HG02678 (cell line): ENCODE measurements around the gene ZNF24.
A peak's percentile ranks its signal among the peaks of the same experiment; 100 is the strongest.

Experiments
- ATAC-seq: cut with Tn5 transposase; IDR thresholded peaks from one replicate; pipeline ENCODE4 v1.9.1; 2021; ENCODE audit warnings: mild to moderate bottlenecking, moderate library complexity; ENCODE audit not compliant: unreplicated experiment

Gene ZNF24

GRCh38 chr18:35361570-35362321 lies 17.5 kb upstream of the ZNF24 start:
- no peak for ATAC-seq

GRCh38 chr18:35355140-35355618 lies 11.0 kb upstream of the ZNF24 start:
- peak; percentile 99 for ATAC-seq

DNA sequence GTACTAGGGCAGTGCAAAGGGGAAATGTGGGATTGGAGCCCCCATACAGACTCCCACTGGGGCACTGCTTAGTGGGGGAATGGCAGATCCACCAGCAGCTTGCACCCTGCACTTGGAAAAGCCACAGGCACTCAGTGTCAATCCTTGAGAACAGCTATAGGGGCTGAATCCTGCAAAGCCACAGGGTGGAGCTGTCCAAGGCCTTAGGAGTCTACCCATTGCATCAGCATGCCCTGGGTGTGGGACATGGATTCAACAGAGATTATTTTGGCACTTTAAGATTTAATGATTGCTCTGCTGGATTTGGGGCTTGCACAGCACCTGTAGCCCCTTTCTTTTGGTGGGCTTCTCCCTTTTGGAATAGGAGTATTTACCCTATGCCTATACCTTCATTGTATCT lies 8.6 kb upstream of the ZNF24 start:
- ATAC-seq: no peak

DNA sequence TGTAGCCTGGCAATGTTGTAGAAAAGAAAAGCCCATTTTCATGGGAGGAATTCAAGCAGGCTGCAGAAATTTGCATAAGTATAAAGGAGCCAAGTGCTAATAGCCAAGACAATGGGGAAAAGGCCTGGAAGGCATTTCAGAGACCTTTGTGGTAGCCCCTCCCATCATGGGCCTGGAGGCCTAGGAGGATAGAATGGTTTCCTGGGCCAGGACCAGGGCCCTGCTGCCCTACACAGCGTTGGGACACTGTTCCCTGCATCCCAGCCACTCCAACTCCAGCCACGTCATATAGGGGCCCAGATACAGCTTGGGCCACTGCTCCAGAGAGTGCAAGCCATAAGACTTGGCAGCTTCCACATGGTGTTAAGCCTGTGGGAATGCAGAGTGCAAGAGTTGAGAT lies 8.1 kb upstream of the ZNF24 start:
- no peak for ATAC-seq

DNA sequence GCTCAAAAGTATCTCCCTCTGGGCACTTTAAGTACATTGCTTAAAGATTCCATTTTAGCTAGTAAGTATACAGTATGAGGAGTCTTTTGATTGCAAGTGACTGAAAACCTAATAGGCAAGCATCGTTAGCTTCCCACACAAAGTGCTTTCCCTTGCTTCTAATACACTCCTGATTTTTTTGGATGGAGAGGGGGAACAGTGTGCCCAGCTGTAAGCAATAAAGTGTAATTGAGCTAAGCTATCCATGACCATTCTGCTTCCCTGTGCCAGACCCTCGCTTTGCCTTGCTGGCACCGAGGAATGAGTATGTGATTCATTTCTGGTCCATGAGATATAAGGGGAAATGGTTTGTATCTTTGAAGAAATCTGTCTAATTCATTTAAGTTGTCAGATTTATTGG lies 3.8 kb upstream of the ZNF24 start:
- no peak for ATAC-seq

- no peak for ATAC-seq
Measured at GRCh38 chr18:35345950-35346349, 1.7 kb upstream of the ZNF24 start.

DNA sequence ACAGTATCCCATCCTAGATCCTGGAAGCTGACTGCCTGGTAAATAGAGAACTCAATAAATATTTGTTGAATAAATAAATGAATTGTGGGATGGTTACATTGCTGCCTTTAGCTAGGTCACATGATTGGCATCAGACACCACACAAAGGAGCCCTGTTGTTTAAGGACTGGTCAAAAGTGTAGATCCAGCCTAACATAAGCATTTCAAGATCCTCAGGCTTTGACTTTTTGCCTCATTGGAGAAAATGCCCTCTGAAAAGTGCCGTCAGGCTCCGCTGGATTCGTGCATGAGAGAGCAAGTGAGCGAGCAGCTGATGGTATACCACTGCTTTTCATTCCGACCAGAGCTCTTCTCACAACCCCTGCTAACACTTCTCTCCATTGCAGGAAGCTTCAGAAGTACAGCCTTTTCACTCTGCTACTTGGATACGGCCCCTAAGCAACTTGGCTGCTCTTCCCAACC lies 1.3 kb upstream of the ZNF24 start:
- peak; percentile 28 for ATAC-seq

GRCh38 chr18:35344736-35345459 lies 678 bp upstream of the ZNF24 start:
- ATAC-seq: no peak

DNA sequence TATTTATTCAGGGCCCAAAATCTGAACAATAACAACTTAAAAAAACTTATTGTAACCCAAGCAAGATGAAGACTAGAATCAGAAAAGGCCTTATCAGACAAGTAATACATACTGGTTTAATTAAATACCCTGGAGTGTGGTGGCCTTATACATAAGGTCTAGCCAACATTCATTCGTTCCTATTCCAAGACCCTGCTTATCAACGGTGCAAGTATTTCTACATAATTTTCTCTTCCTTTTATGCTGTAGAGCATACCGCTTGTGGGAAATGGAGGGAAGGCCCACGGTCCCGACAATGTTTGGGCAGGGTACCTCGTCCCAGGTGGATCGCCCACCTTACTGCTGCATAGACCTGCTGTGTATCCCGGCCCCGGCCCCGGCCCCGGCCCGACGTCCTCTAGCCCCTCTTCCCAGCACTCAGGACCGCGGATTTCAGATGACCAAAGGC lies 708 bp downstream of the ZNF24 start:
- ATAC-seq: no peak

GRCh38 chr18:35337286-35337685 lies 6.9 kb downstream of the ZNF24 start:
- no peak for ATAC-seq

GRCh38 chr18:35335866-35336265 lies 8.4 kb downstream of the ZNF24 start:
- no peak for ATAC-seq

GRCh38 chr18:35334821-35335220 lies 9.4 kb downstream of the ZNF24 start:
- no peak for ATAC-seq

- no peak for ATAC-seq
Measured at GRCh38 chr18:35334212-35334611, 10.0 kb downstream of the ZNF24 start.

DNA sequence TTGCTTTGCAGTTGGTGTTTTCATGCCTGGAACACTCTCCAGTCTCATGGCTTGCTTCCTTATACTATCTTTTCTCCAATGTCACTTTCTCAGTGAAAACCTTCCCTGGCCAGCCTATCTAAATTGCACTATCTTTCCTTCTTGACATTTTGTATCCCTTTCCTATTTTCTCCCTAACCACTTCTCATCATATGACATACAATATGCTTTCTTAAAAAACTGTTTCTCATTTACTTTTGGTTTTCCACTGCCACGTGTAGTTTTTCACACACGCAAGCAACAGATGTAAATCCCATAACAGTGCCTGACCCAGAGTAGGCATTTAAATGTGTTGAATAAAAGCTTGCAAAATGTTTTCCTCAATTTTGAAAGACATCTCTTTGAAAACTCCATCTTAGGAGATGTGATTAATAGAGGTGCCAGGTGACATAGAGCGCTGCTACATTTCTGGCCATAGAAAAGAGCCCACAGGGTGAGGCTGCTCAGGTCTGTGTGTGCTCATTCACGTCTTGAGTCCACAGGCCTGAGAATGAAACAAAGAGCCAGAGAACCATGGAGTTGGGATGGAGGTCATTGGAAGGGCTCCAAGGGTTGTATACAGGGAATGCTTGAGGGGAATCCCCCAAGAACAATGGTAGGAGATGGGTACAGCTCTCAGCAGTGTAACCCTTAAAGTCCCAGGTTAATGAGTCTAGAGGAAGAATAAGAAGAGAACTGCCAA lies 12.7 kb downstream of the ZNF24 start:
- ATAC-seq: no peak

DNA sequence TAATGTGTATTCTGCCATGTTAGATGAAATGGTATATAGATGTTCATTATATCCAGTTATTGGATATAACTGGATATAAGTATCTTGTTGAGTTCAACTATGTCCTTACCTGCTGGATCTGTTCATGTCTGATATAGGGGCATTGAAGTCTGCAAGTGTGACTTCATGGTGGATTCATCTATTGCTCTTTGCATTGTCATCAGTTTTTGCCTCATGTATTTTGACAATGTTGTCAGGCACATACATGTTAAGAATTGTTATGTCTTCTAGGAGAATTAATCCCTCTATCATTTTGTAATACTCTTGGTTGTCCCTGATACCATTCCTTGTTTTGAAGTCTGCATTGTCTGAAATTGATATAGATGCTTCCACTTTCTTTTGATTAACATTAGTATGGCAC lies 15.4 kb downstream of the ZNF24 start:
- no peak for ATAC-seq

- ATAC-seq: no peak
Measured at GRCh38 chr18:35326695-35327387, 17.4 kb downstream of the ZNF24 start.

- no peak for ATAC-seq
Measured at GRCh38 chr18:35324926-35325655, 19.1 kb downstream of the ZNF24 start.

DNA sequence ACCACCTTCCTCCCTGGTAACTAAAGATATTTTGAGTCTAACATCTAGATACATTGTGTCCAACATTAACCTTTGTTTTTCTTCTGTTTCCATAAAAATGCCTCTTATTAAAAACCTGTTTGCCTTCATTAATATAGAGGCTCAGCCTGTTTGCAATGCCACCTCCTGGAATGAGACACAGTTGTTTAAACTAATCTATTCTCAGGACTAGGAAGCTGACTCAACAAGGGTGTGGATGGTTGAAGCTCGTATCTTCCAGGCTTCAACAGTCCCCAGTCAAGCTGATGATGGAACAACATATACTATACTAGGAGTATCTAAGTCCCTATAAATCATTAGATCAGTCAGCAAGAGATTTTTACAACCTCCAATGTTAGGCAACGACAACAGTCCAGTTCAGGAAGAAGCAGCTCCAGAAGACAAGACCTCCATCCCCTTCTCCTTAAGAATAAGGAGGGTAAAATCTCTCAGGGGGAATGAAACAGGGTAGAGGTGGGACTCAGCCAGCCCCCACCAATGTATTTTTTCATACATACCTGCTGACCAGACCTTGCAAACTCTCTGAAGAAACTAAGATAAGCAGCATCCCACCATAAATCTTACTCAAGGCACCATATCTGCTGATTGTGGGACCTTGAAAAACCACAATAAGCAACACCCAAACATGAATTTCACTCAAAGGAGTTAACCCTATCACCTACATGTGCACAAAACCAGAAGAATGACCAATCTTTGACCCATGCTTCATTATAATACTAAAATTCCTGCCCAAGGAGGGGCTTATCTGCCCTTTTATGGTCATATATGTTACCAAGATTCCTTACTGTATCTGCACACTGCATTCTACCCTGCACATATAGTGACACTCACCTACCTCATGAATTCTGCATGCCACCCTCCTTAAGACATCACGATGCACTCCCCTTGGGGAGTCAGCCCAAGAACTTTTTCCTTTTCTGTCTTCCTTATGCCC lies 21.4 kb downstream of the ZNF24 start:
- no peak for ATAC-seq

DNA sequence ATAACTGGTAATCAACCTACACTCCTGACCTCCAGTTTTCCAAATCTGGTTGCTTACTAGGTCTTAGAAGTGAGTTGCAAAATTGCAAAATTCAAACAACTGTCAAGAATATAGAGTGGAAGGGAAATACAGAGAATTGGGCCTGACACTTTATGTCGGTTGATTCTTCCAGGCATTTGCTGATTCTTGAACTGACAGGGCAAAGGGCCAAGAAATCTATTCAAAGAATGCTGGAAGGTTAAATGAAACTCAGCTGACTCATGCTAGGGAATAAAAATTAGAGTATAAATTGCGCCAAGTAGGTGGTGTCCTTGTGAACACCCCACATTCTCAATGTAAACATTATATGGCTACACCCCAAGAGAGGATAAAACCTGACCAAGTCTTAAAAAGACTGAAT lies 32.7 kb downstream of the ZNF24 start:
- ATAC-seq: no peak
